ENCODE measurements around the gene C2orf76. TPM values are rescaled to one million over a fixed set of nuclear protein-coding genes. Genes with fewer than 3 reads are reported as not detected.

The C2orf76 gene
- total and polyA plus RNA-seq, 2 donors (not counting 1 experiment from before 2014, with no cell fraction given), result 6.9 to 13.6 TPM

- no peaks in the 10 kb centered on the region for H3K4me1 ChIP-seq (ENCODE audit: control insufficient read depth in 2 of 2, insufficient read depth in 2 of 2, low read length in 2 of 2)
- DNase-seq (no peak), ATAC-seq (ENCODE audit: low read depth) (no peak)
- Mint-ChIP-seq H3K27me3 (no peaks in the 10 kb centered on the region), H3K27ac (no peak overlapping the region), H3K4me3 (no peak overlapping the region), H3K4me1 (peaks cover 2% of the 10 kb centered on the region), H3K9me3 (ENCODE audit: insufficient read depth) (no peaks in the 10 kb centered on the region)
- intact Hi-C loops (cut with micrococcal nuclease), result no loop called here
- ChIA-PET POLR2A (no interaction called here), CTCF (no interaction called here)
- no peak overlapping the region for H3K4me2 ChIP-seq (replicated peaks; ENCODE audit: low read depth, low read length, poor library complexity, severe bottlenecking)
- no peak overlapping the region for H3K9ac ChIP-seq (ENCODE audit: low read length)
- H4K20me1 ChIP-seq (ENCODE audit: control insufficient read depth, insufficient read depth, low read length, poor library complexity, severe bottlenecking), result no peaks in the 10 kb centered on the region
- WGBS (ENCODE audit: insufficient coverage), result over 99% methylated on average over 7 of the region's 8 CpGs
- no peaks in the 10 kb centered on the region for H3K36me3 ChIP-seq (replicated peaks in 1 of 2; ENCODE audit: control extremely low read depth in 1 of 2, control insufficient read depth in 1 of 2, extremely low read depth in 1 of 2, insufficient read depth in 2 of 2, low read length in 1 of 2)
- H3K4me3 ChIP-seq (ENCODE audit: control extremely low read depth in 1 of 5, extremely low read depth in 1 of 5, insufficient read depth in 1 of 5, low read depth in 2 of 5, low read length in 4 of 5), result no peak overlapping the region
- TF ChIP-seq CTCF (IDR thresholded peaks at IDR 0.05) (no peak), EZH2 (IDR thresholded peaks at IDR 0.05; ENCODE audit: borderline replicate concordance, insufficient read depth, low read depth, low read length, poor library complexity, severe bottlenecking) (no peak)
- H3K27me3 ChIP-seq (replicated peaks in 1 of 4; ENCODE audit: control extremely low read depth in 1 of 4, control insufficient read depth in 3 of 4, insufficient read depth in 4 of 4, low read length in 3 of 4), result no peaks in the 10 kb centered on the region
- H2AFZ ChIP-seq (ENCODE audit: insufficient read depth, low read depth, low read length, poor library complexity, severe bottlenecking), result no peak overlapping the region
- no peak overlapping the region for H3K27ac ChIP-seq (ENCODE audit: low read length in 2 of 2)
- no peaks in the 10 kb centered on the region for H3K79me2 ChIP-seq (ENCODE audit: control insufficient read depth, insufficient read depth, low read length)
- H3K9me3 ChIP-seq (ENCODE audit: control extremely low read depth in 1 of 3, control insufficient read depth in 2 of 3, insufficient read depth in 1 of 3, low read length in 2 of 3), result no peaks in the 10 kb centered on the region
Measured at GRCh38 chr2:119286661-119287060, 80.0 kb downstream of the C2orf76 start.

GRCh38 chr2:119283873-119284331 is 82.7 kb downstream of the C2orf76 start:
- 85% methylated on average over 10 of the region's 10 CpGs for WGBS (ENCODE audit: insufficient coverage)
- POLR2A ChIA-PET, result no interaction called here
- H3K4me1 Mint-ChIP-seq, result no peaks in the 10 kb centered on the region
- no peaks in the 10 kb centered on the region for H3K9me3 Mint-ChIP-seq (ENCODE audit: insufficient read depth)
- Histone ChIP-seq H3K36me3 (replicated peaks in 1 of 2; ENCODE audit: control extremely low read depth in 1 of 2, control insufficient read depth in 1 of 2, extremely low read depth in 1 of 2, insufficient read depth in 2 of 2, low read length in 1 of 2) (no peaks in the 10 kb centered on the region), H4K20me1 (ENCODE audit: control insufficient read depth, insufficient read depth, low read length, poor library complexity, severe bottlenecking) (no peaks in the 10 kb centered on the region), H3K79me2 (ENCODE audit: control insufficient read depth, insufficient read depth, low read length) (no peaks in the 10 kb centered on the region), H3K27me3 (replicated peaks in 1 of 4; ENCODE audit: control extremely low read depth in 1 of 4, control insufficient read depth in 3 of 4, insufficient read depth in 4 of 4, low read length in 3 of 4) (no peaks in the 10 kb centered on the region), H2AFZ (ENCODE audit: insufficient read depth, low read depth, low read length, poor library complexity, severe bottlenecking) (no peak overlapping the region), H3K4me1 (ENCODE audit: control insufficient read depth in 2 of 2, insufficient read depth in 2 of 2, low read length in 2 of 2) (no peaks in the 10 kb centered on the region), H3K9ac (ENCODE audit: low read length) (no peak overlapping the region), H3K4me3 (ENCODE audit: control extremely low read depth in 1 of 5, extremely low read depth in 1 of 5, insufficient read depth in 1 of 5, low read depth in 2 of 5, low read length in 4 of 5) (no peak overlapping the region), H3K4me2 (replicated peaks; ENCODE audit: low read depth, low read length, poor library complexity, severe bottlenecking) (no peak overlapping the region), H3K9me3 (ENCODE audit: control extremely low read depth in 1 of 3, control insufficient read depth in 2 of 3, insufficient read depth in 1 of 3, low read length in 2 of 3) (no peaks in the 10 kb centered on the region), H3K27ac (ENCODE audit: low read length in 2 of 2) (no peak overlapping the region)
- DNase-seq, result no peak
- no peak for TF ChIP-seq EZH2 (IDR thresholded peaks at IDR 0.05; ENCODE audit: borderline replicate concordance, insufficient read depth, low read depth, low read length, poor library complexity, severe bottlenecking)
- TF ChIP-seq CTCF (IDR thresholded peaks at IDR 0.05), result no peak
- ATAC-seq (ENCODE audit: low read depth), result no peak
- intact Hi-C loops (cut with micrococcal nuclease), result no loop called here
- no peak overlapping the region for H3K27ac Mint-ChIP-seq
- no peak overlapping the region for H3K4me3 Mint-ChIP-seq
- CTCF ChIA-PET, result no interaction called here
- no peaks in the 10 kb centered on the region for H3K27me3 Mint-ChIP-seq
